ENCODE measurements around the gene NIF3L1. TPM values are rescaled to one million over a fixed set of nuclear protein-coding genes. Genes with fewer than 3 reads are reported as not detected.

Gene NIF3L1
- total and polyA plus RNA-seq, 2 of the 13 experiments (the other 11 are each of a cell fraction or from before 2014, with no cell fraction given), result 67.9 to 75.2 TPM

GRCh38 chr2:200864176-200865034 lies 24.8 kb upstream of the NIF3L1 start, which contains the start of gene CLK1 (continued):
- TF ChIP-seq ZBTB49 (CRISPR knock-in tag; IDR thresholded peaks at IDR 0.05; ENCODE audit: borderline replicate concordance) (peak; percentile 92), ZNF572 (CRISPR knock-in tag; IDR thresholded peaks at IDR 0.05) (peak; percentile 96), ARNT (IDR thresholded peaks at IDR 0.05) (no peak), NFIB (CRISPR knock-in tag; IDR thresholded peaks at IDR 0.05; ENCODE audit: borderline replicate concordance) (no peak), SALL1 (CRISPR knock-in tag; IDR thresholded peaks at IDR 0.05) (peak; percentile 98), TCF12 (IDR thresholded peaks at IDR 0.05) (no peak), TCF12 (CRISPR knock-in tag; IDR thresholded peaks at IDR 0.05) (peak; percentile 97), ZNF549 (CRISPR knock-in tag; IDR thresholded peaks at IDR 0.05) (peak; percentile 80; the same call in 1 of the 2 replicates), HNRNPL (IDR thresholded peaks at IDR 0.05; ENCODE audit: low read depth, low read length) (peak; percentile 67; the same call in 1 of the 2 replicates), ZNF773 (CRISPR knock-in tag; IDR thresholded peaks at IDR 0.05; ENCODE audit: borderline replicate concordance) (no peak), ARID4A (CRISPR knock-in tag; IDR thresholded peaks at IDR 0.05; ENCODE audit: borderline replicate concordance) (peak; percentile 99), PRDM4 (CRISPR knock-in tag; IDR thresholded peaks at IDR 0.05; ENCODE audit: borderline replicate concordance) (peak; percentile 91; the same call in 1 of the 2 replicates), MAX (IDR thresholded peaks at IDR 0.05) (peak; percentile 88), ELK4 (CRISPR knock-in tag; IDR thresholded peaks at IDR 0.05; ENCODE audit: borderline replicate concordance) (peak; percentile 71; the same call in 1 of the 2 replicates), FOXO4 (CRISPR knock-in tag; conservative IDR thresholded peaks at IDR 0.05) (peak; percentile 99), ZNF431 (CRISPR knock-in tag; IDR thresholded peaks at IDR 0.05; ENCODE audit: borderline replicate concordance, low read depth) (peak; percentile 99)
